Kidney (tissue), 14 donors: ENCODE results near the gene DSCAM. TPM values are rescaled to one million over a fixed set of nuclear protein-coding genes. Genes with fewer than 3 reads are reported as not detected.

Experiments used
- DNase-seq, 5 donors: peaks; one replicate each; pipeline ENCODE4 v3.0.0-alpha.2; 2013 to 2020
- FAIRE-seq: peaks from 2 replicates; lab custom pipeline; 2012; peaks lifted over from hg19 to GRCh38; lab: Jason Lieb, UNC
- H3K27ac ChIP-seq, 2 donors: one replicate each; pipeline ENCODE4 v1.7.0; 2013; ENCODE audit warnings: low read depth in 2 of 2, low read length in 2 of 2, inconsistent platforms in 1 of 2
- H3K27me3 ChIP-seq: one replicate; pipeline ENCODE4 v1.7.1; 2013; ENCODE audit warnings: low read length, inconsistent platforms; ENCODE audit not compliant: control insufficient read depth, insufficient read depth
- H3K36me3 ChIP-seq, 3 donors: one replicate each; pipeline versions ENCODE4 v1.7.0 to v1.7.1; 2013; ENCODE audit warnings: low read length in 3 of 3, control low read depth in 1 of 3, inconsistent platforms in 1 of 3; ENCODE audit not compliant: insufficient read depth in 3 of 3, control insufficient read depth in 2 of 3
- H3K4me1 ChIP-seq, 3 donors: one replicate each; pipeline versions ENCODE4 v1.7.0 to v1.7.1; 2013; ENCODE audit warnings: low read length in 3 of 3, inconsistent platforms in 1 of 3, low read depth in 1 of 3; ENCODE audit not compliant: control insufficient read depth in 2 of 3, insufficient read depth in 2 of 3
- H3K4me3 ChIP-seq, 3 donors: one replicate each; pipeline versions ENCODE4 v1.7.0 to v1.8.1; 2013; ENCODE audit warnings: low read length in 3 of 3, control low read depth in 1 of 3, inconsistent platforms in 1 of 3
- H3K9ac ChIP-seq, 3 donors: one replicate each; pipeline versions ENCODE4 v1.7.0 to v1.7.1; 2013; ENCODE audit warnings: low read length in 3 of 3, control low read depth in 1 of 3, inconsistent platforms in 1 of 3
- H3K9me3 ChIP-seq, 3 donors: one replicate each; pipeline versions ENCODE4 v1.7.0 to v1.7.1; 2013; ENCODE audit warnings: low read length in 3 of 3, control low read depth in 1 of 3, inconsistent platforms in 1 of 3; ENCODE audit not compliant: control insufficient read depth in 2 of 3, insufficient read depth in 1 of 3
- intact Hi-C: fragments of 100-400 bp; cut with DNase I; formaldehyde crosslinking; loops from one replicate; pipeline ENCODE4 v1.11.1; 2022
- polyA plus RNA-seq: library from polyadenylated mRNA; stranded (reverse); fragments of 350-450 nt; fragmentation: Illumina TruSeq; extraction: RNeasy Lipid Tissue Mini Kit (QIAGEN cat#74804); gene quantifications from one replicate; pipeline ENCODE4 v1.2.3, GENCODE V29; 2014; ENCODE audit warnings: low read depth, low replicate concordance; ENCODE audit not compliant: insufficient read depth
- total RNA-seq: library from RNA; stranded (reverse); fragmentation: NEBNext Ultra II Directional; extraction: Animal tissue kit (Norgen Biotek cat#: 25700); gene quantifications from one replicate; pipeline ENCODE4 v1.2.1, GENCODE V29; 2021
- TF ChIP-seq, protein P1 (sequence below): IDR thresholded peaks from 3 replicates; pipeline ENCODE4 v1.5.1; 2012; ENCODE audit warnings: mild to moderate bottlenecking, moderate library complexity, borderline replicate concordance; ENCODE audit not compliant: insufficient read depth; ENCODE audit errors: extremely low read depth
- donor health status: control.
- donor health status: control.
- donor health status: control.
- donor health status: control.
- donor health status: control.
- donor health status: DM: yes; HTN: yes; CAD: no.
- donor health status: Normal renal cell carcinoma (clear cell type).

The DSCAM gene
- total and polyA plus RNA-seq, 2 donors from 2014 or later, result not detected

GRCh38 chr21:40641042-40641441 is 205.9 kb downstream of the DSCAM start:
- H3K27me3 ChIP-seq, result no peaks in the 10 kb centered on the region
- FAIRE-seq (no peak), DNase-seq (no peak)
- no peaks in the 10 kb centered on the region for H3K4me1 ChIP-seq
- H3K27ac ChIP-seq, result no peak overlapping the region
- intact Hi-C loops, result no loop called here
- peaks cover 0 to 4% (median 0%) of the 10 kb centered on the region in 3 donors for H3K9me3 ChIP-seq
- no peak overlapping the region for H3K4me3 ChIP-seq
- no peak overlapping the region for H3K9ac ChIP-seq
- H3K36me3 ChIP-seq, result no peaks in the 10 kb centered on the region
- TF ChIP-seq, protein P1, sequence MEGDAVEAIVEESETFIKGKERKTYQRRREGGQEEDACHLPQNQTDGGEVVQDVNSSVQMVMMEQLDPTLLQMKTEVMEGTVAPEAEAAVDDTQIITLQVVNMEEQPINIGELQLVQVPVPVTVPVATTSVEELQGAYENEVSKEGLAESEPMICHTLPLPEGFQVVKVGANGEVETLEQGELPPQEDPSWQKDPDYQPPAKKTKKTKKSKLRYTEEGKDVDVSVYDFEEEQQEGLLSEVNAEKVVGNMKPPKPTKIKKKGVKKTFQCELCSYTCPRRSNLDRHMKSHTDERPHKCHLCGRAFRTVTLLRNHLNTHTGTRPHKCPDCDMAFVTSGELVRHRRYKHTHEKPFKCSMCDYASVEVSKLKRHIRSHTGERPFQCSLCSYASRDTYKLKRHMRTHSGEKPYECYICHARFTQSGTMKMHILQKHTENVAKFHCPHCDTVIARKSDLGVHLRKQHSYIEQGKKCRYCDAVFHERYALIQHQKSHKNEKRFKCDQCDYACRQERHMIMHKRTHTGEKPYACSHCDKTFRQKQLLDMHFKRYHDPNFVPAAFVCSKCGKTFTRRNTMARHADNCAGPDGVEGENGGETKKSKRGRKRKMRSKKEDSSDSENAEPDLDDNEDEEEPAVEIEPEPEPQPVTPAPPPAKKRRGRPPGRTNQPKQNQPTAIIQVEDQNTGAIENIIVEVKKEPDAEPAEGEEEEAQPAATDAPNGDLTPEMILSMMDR, result no peak

- TF ChIP-seq, protein P1, result no peak
- FAIRE-seq (no peak), DNase-seq (no peak)
- H3K4me3 ChIP-seq, result no peak overlapping the region
- no peak overlapping the region for H3K9ac ChIP-seq
- no peaks in the 10 kb centered on the region for H3K27me3 ChIP-seq
- H3K9me3 ChIP-seq, result peaks cover 0 to 4% (median 0%) of the 10 kb centered on the region in 3 donors
- intact Hi-C loops, result no loop called here
- H3K36me3 ChIP-seq, result no peaks in the 10 kb centered on the region
- H3K27ac ChIP-seq, result no peak overlapping the region
- H3K4me1 ChIP-seq, result no peaks in the 10 kb centered on the region
Observed at GRCh38 chr21:40640266-40640789, 206.6 kb downstream of the DSCAM start.

DNA sequence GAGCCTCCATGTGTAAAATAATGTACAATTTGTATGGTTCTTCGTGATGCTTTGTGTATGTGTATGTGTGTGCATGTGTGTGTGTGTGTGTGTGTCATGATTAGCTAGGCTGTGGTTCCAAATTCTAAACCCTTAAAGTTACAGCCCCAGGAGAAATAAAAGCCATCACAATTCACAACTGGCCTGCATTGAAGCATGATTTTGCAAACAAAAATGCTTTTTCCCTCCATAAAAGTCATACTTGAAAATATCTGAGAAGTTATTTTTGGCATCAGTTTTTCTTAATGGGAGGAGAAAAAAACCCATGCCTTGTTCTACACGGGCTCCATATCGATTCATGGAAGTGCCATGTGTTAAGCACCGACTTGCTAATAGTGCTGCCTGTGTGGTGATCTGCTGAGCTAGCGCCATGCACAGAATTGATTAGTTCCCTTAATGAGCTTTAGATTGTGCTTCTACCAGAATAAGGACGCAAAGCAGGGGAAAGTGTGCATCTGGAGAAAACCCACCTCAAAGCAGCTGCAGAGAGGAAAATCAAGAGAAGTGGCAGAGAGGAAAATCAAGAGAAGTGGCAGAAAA is 207.3 kb downstream of the DSCAM start:
- TF ChIP-seq, protein P1, result no peak
- no peak for FAIRE-seq
- DNase-seq, result no peak

More for the DNA sequence above, 207.3 kb downstream of the DSCAM start:
- H3K4me1 ChIP-seq, result no peaks in the 10 kb centered on the region
- H3K27me3 ChIP-seq, result no peaks in the 10 kb centered on the region
- no peak overlapping the region for H3K27ac ChIP-seq
- H3K36me3 ChIP-seq, result no peaks in the 10 kb centered on the region
- H3K4me3 ChIP-seq, result no peak overlapping the region
- H3K9ac ChIP-seq, result no peak overlapping the region
- peaks cover 0 to 4% (median 0%) of the 10 kb centered on the region in 3 donors for H3K9me3 ChIP-seq
- intact Hi-C loops, result no loop called here
